HepG2 (cell line): Measurements from ENCODE around the gene ABHD17A. TPM values are rescaled to one million over a fixed set of nuclear protein-coding genes. Genes with fewer than 3 reads are reported as not detected.

Experiments
- E2F2 ChIP-seq: sonication (generic); formaldehyde crosslinking; IDR thresholded peaks from 2 replicates; pipeline ENCODE4 v1.4.0; 2020; ENCODE audit warnings: missing genetic modification reagents, borderline replicate concordance
- FOSL2 ChIP-seq: sonication (generic); formaldehyde crosslinking; IDR thresholded peaks from 2 replicates; pipeline ENCODE4 v1.4.0; 2020; ENCODE audit warnings: missing genetic modification reagents
- FOXA3 ChIP-seq: IDR thresholded peaks from 2 replicates; pipeline ENCODE4 v1.6.1; 2016; ENCODE audit warnings: missing genetic modification reagents, missing compliant biosample characterization
- FOXO1 ChIP-seq: sonication (generic); formaldehyde crosslinking; IDR thresholded peaks from 2 replicates; pipeline ENCODE4 v1.4.0; 2020; ENCODE audit warnings: missing genetic modification reagents
- GTF3A ChIP-seq: sonication (generic); formaldehyde crosslinking; conservative IDR thresholded peaks from 2 replicates; pipeline ENCODE4 v1.4.0; 2020; ENCODE audit warnings: mild to moderate bottlenecking, missing genetic modification reagents
- HMGA1 ChIP-seq: sonication (generic); formaldehyde crosslinking; conservative IDR thresholded peaks from 2 replicates; pipeline ENCODE4 v1.4.0; 2020; ENCODE audit warnings: missing genetic modification reagents
- IKZF4 ChIP-seq: sonication (generic); formaldehyde crosslinking; IDR thresholded peaks from 2 replicates; pipeline ENCODE4 v1.5.1; 2020; ENCODE audit warnings: borderline replicate concordance, mild to moderate bottlenecking, low read depth, missing genetic modification reagents; ENCODE audit errors: not compliant biosample characterization
- KAT7 ChIP-seq: IDR thresholded peaks from 2 replicates; pipeline ENCODE4 v1.6.1; 2018; ENCODE audit warnings: borderline replicate concordance, missing compliant biosample characterization
- KDM4B ChIP-seq: sonication (generic); formaldehyde crosslinking; IDR thresholded peaks from 2 replicates; pipeline ENCODE4 v1.4.0; 2020; ENCODE audit warnings: missing genetic modification reagents
- KDM5B ChIP-seq: sonication (generic); formaldehyde crosslinking; IDR thresholded peaks from 2 replicates; pipeline ENCODE4 v1.4.0; 2020; ENCODE audit warnings: missing genetic modification reagents, mild to moderate bottlenecking, borderline replicate concordance
- MEIS2 ChIP-seq: sonication (generic); formaldehyde crosslinking; IDR thresholded peaks from 2 replicates; pipeline ENCODE4 v1.9.0; 2021; ENCODE audit warnings: mild to moderate bottlenecking, missing genetic modification reagents
- MXI1 ChIP-seq: IDR thresholded peaks from 3 replicates; pipeline ENCODE4 v1.6.1; 2012; ENCODE audit warnings: low read depth, low read length, inconsistent platforms, borderline replicate concordance
- MYPOP ChIP-seq: sonication (generic); formaldehyde crosslinking; IDR thresholded peaks from 2 replicates; pipeline ENCODE4 v1.8.1; 2023; ENCODE audit warnings: mild to moderate bottlenecking, moderate library complexity, missing genetic modification reagents
- PATZ1 ChIP-seq: sonication (generic); formaldehyde crosslinking; IDR thresholded peaks from 2 replicates; pipeline ENCODE4 v1.4.0; 2020; ENCODE audit warnings: missing genetic modification reagents
- PAX8 ChIP-seq: sonication (generic); formaldehyde crosslinking; IDR thresholded peaks from 2 replicates; pipeline ENCODE4 v1.8.0; 2022; ENCODE audit warnings: mild to moderate bottlenecking, missing genetic modification reagents, borderline replicate concordance
- SCMH1 ChIP-seq: sonication (generic); formaldehyde crosslinking; IDR thresholded peaks from 2 replicates; pipeline ENCODE4 v1.9.0; 2021; ENCODE audit warnings: missing genetic modification reagents, mild to moderate bottlenecking, borderline replicate concordance
- SRY ChIP-seq: sonication (generic); formaldehyde crosslinking; IDR thresholded peaks from 2 replicates; pipeline ENCODE4 v1.8.0; 2022; ENCODE audit warnings: mild to moderate bottlenecking, missing genetic modification reagents
- SSRP1 ChIP-seq: IDR thresholded peaks from 2 replicates; pipeline ENCODE4 v1.6.1; 2016; ENCODE audit warnings: control low read depth
- SUZ12 ChIP-seq: fragments of 150-350 bp; IDR thresholded peaks from 2 replicates; pipeline ENCODE4 v1.6.1; 2014; ENCODE audit warnings: low read depth, low read length
- TRIM24 ChIP-seq: sonication (generic); formaldehyde crosslinking; IDR thresholded peaks from 2 replicates; pipeline ENCODE4 v1.8.0; 2022; ENCODE audit warnings: mild to moderate bottlenecking, missing genetic modification reagents
- ZBTB1 ChIP-seq: sonication (generic); formaldehyde crosslinking; IDR thresholded peaks from 2 replicates; pipeline ENCODE4 v1.4.0; 2020; ENCODE audit warnings: missing genetic modification reagents, borderline replicate concordance
- ZBTB34 ChIP-seq: sonication (generic); formaldehyde crosslinking; IDR thresholded peaks from 2 replicates; pipeline ENCODE4 v1.8.0; 2022; ENCODE audit warnings: mild to moderate bottlenecking, missing genetic modification reagents
- ZFP41 ChIP-seq: sonication (generic); formaldehyde crosslinking; IDR thresholded peaks from 2 replicates; pipeline ENCODE4 v1.4.0; 2020; ENCODE audit warnings: mild to moderate bottlenecking, missing genetic modification reagents, borderline replicate concordance
- ZKSCAN1 ChIP-seq: fragments of 150-350 bp; IDR thresholded peaks from 2 replicates; pipeline ENCODE4 v1.6.1; 2014; ENCODE audit warnings: low read length
- ZNF224 ChIP-seq: sonication (generic); formaldehyde crosslinking; IDR thresholded peaks from 2 replicates; pipeline ENCODE4 v1.5.0; 2020; ENCODE audit warnings: mild to moderate bottlenecking, missing genetic modification reagents
- ZNF558 ChIP-seq: sonication (generic); formaldehyde crosslinking; IDR thresholded peaks from 2 replicates; pipeline ENCODE4 v1.9.0; 2022; ENCODE audit warnings: mild to moderate bottlenecking, missing genetic modification reagents, borderline replicate concordance
- polyA plus RNA-seq, 8 experiments: library from polyadenylated mRNA; depleted of rRNA in 3 of 8; stranded (reverse) in 7 of 8; unstranded in 1 of 8; fragments of >200 nt; fragmentation: Illumina TruSeq in 4 of 8; extraction: Trizol in 4 of 8; gene quantifications; 2 replicates each; pipeline versions ENCODE4 v1.2.1 to v1.2.3, GENCODE V29; 2011 to 2016; ENCODE audit warnings: low read depth in 4 of 8, missing spikeins in 1 of 8, mixed read lengths in 1 of 8; ENCODE audit not compliant: insufficient read depth in 1 of 8
- total RNA-seq, 5 experiments: library from RNA; depleted of rRNA; stranded (reverse); fragments of >200 nt; fragmentation: Illumina TruSeq; extraction: Trizol; gene quantifications; 2 replicates each; pipeline ENCODE4 v1.2.3, GENCODE V29; 2016; ENCODE audit warnings: low read depth in 1 of 5

Gene ABHD17A
- total and polyA plus RNA-seq, 2 of the 13 experiments (the other 11 are each of a cell fraction or from before 2014, with no cell fraction given), result 27.7 to 40.8 TPM

GRCh38 chr19:1862424-1863327 is 22.6 kb downstream of the ABHD17A start (continued):
- TF ChIP-seq IKZF4 (no peak), FOSL2 (CRISPR knock-in tag) (no peak), TRIM24 (CRISPR knock-in tag) (no peak), PATZ1 (CRISPR knock-in tag) (peak; percentile 85), KDM5B (CRISPR knock-in tag) (peak; percentile 3; the same call in 1 of the 2 replicates), MXI1 (peak; percentile 80; the same call in 2 of the 3 replicates), HMGA1 (no peak), SRY (CRISPR knock-in tag) (no peak), MEIS2 (CRISPR knock-in tag) (0 out of 2 replicates have a peak, but pooled peaks have one; percentile 12), PAX8 (CRISPR knock-in tag) (no peak), FOXA3 (no peak), GTF3A (no peak), E2F2 (no peak), KDM4B (CRISPR knock-in tag) (no peak), ZNF558 (CRISPR knock-in tag) (peak; percentile 33; the same call in 1 of the 2 replicates), ZKSCAN1 (no peak), ZBTB1 (CRISPR knock-in tag) (no peak), ZBTB34 (no peak), SCMH1 (CRISPR knock-in tag) (no peak), ZNF224 (no peak), SSRP1 (CRISPR knock-in tag) (no peak), MYPOP (CRISPR knock-in tag) (no peak), ZFP41 (CRISPR knock-in tag) (no peak), KAT7 (CRISPR knock-in tag) (no peak), FOXO1 (CRISPR knock-in tag) (no peak), SUZ12 (no peak)
